Hematopoietic multipotent progenitor cell treated with erythropoietin and hydrocortisone succinate and interleukin-3 and kit ligand, for 4 days (in vitro differentiated cells): ENCODE data around the gene WDR59.
"Not testable (repeated sequence)": the region's sequence is repeated elsewhere in the genome, so short reads cannot be mapped to it uniquely, and the experiment has no call there.

ENCODE experiments used
- DNase-seq: peaks from one replicate; pipeline ENCODE4 v3.0.0-alpha.2; 2015

Gene WDR59

DNA sequence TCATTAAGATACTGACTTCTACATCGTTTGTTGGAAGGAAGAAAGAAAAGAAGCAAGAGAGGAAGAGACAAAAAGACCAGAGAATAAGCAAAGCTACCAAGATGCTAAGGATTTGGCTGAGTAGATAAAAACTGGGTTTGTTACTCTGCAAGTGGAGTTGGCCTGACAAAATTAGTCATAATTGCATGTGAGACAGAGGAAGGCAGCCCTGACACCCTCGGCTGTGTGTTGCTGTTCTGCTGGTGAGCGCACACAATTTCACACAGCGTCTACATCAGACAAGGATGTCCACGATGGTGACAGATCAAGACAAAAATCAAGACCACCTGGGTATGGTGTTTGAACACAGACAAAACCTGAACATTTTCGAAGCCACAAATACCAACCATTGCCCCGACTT lies 134.9 kb downstream of the WDR59 start:
- no peak for DNase-seq

DNA sequence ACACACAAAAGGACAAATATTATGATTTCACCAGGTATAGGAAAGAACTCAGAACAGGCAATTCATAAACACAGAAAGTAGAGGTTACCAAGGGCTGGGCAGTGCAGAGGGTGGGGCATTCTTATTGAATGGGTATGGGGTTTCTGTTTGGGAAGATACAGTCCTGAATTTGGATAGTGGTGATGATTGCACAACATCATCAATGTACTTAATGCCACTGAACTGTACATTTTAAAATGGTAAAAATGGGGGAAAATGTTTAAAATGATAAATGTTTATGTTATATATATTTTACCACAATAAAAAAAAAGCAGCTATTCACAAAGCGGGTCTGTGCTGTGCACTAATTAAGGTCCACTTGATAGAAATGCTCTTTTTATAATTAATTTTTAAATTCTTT lies 137.7 kb downstream of the WDR59 start:
- DNase-seq = no peak

DNA sequence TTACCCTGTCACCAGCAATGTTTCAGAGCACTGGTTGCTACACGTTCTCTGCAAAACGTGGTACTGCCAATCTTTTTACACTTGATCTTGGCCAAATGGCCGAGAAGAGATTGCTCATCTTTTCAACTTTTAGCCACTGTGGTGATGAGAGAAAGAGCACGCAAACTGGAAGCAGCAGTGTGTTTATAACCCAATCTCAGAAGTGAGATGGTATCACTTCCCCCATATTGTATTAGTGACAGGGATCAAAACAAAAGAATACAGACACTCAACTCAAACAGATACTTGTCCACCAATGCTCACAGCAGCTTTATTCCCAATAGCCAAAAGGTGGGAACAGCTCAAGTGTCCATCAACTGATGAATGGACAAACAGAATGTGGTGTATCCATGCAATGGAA lies 138.2 kb downstream of the WDR59 start:
- DNase-seq = no peak

DNA sequence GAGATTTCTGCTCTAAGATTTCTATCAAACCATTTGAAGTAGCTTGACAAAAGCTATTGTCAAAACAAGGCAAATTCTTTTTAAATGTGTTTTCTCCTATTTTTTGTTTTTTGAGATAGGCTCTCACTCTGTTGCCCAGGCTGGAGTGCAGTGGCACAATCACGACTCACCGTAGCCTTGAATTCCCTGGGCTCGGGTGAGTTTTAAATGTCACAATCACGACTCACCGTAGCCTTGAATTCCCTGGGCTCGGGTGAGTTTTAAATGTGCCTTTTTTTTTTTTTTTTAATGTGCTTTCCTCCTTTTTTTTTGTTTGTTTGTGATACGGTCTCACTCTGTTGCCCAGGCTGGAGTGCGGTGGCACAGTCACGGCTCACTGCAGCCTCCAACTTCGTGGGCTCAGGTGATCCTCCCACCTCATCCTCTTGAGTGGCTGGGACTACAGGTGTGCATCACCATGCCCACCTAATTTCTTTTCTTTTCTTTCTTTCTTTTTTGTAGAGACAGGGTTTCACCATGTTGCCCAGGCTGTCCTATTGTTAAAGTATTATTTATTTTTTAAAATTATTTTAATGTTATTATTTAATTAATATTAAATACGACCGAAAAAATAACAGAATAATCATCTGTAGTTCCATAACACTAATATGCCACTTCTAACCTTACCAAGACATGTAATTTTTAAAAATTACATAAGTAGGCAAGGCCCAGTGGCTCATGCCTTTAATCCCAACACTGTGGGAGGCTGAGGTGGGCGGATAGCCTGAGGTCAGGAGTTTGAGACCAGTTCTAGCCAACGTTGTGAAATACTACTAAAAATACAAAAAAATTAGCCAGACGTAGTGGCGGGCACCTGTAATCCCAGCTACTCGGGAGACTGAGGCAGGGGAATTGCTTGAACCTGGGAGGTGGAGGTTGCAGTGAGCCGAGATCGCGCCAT lies 140.6 kb downstream of the WDR59 start:
- DNase-seq = no peak

DNA sequence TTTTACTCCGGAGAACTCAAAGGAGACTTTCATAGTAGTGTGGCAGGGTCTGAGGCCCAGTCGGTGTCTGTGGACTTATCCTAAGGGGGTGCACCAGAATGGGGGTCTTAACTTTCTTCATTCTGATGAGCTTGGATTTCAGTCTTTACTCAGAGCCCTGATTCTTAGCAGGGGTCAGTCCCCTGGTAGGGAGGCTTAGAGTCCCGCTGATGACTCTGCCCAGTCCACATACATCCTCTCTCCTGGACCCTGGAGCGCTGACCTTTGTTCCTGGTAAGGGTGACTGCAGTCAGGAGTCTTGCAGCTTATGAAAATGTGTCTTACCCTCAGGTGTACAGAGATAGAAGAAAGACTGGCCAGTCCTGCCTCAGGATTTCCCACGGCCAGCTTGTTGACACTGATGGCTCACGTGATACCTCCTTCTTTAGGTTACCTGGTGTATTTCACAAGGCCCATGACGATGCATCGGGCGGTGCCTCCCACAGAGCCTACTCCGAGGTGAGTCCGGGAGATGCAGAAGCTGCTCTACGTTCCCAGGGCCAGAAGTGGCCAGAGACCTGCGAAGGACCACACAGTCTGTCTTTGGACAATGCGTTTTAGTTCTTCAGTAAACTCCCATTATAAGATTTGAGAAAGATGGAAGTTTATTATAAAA lies 141.4 kb downstream of the WDR59 start:
- not testable (repeated sequence) for DNase-seq

DNA sequence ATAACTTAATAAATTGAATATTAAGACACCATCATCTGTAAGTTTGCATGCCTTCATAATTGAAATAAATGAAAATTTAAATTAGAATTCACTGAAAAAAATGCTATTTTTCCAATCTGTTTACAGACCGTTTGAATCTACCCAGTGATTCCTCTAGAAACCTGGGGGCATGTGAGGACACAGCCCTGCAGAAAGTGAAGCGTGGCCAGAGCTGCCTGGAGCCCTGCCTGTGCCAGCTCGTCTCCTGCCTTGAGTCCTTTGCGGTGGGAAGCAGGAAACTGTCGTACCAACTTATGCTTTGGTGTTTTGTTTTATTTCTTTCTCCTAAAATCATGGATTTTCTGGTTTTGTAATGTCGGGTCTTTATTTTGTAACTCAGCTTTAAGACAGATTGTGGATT lies 142.5 kb downstream of the WDR59 start:
- DNase-seq = peak; percentile 7

DNA sequence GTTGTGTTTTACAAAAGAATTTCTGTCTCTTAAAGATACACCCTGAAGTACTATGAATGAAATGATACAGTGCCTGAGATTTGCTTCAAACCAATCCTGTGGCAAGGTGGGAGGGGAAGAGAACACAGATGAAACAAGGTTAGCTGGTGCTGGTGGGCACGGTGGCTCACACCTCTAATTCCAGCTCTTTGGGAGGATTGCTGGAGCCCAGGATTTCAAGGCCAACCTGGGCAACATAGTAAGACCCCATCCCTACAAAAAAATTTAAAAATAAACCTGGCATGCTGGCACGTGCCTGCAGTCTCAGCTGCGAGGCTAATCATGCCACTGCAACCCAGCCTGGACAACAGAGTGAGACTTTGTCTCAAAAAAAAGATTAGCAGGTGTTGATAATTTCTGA lies 143.0 kb downstream of the WDR59 start:
- DNase-seq = no peak

DNA sequence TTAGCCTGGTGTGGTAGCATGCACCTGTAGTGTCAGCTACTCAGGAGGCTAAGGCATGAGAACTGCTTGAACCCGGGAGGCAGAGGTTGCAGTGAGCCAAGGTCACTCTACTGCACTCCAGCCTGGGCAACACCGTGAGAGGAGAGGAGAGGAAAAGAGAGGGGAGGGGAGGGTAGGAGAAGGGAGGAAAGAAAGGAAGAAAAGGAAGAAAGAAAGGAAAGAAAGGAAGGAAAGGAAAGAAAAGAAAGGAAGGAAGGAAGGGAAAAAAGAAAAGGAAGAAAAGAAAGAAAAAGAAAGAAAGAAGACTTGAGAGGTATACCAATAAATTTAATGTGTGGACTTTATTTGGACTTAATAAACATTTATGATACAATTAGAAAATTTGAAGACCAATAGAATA lies 143.5 kb downstream of the WDR59 start:
- no peak for DNase-seq

DNA sequence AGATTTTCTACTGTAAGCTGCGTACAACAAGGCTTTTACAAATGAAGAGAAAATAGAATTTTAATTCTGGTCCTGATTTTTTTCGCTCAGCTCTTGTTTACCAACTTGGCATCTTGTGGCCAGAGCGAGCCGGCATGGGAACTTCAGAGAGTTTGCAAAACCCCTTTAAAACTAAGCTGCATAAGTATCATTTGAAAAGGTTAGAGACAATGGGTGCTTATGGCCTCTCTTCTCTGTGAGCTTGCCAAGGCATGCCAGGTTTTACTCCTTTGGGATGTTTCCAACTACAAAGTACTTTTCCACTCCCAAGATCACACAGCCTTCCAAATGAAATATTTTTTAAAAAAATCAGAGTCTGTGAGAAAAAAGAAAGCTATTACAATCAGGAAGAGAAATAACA lies 147.9 kb downstream of the WDR59 start:
- no peak for DNase-seq

DNA sequence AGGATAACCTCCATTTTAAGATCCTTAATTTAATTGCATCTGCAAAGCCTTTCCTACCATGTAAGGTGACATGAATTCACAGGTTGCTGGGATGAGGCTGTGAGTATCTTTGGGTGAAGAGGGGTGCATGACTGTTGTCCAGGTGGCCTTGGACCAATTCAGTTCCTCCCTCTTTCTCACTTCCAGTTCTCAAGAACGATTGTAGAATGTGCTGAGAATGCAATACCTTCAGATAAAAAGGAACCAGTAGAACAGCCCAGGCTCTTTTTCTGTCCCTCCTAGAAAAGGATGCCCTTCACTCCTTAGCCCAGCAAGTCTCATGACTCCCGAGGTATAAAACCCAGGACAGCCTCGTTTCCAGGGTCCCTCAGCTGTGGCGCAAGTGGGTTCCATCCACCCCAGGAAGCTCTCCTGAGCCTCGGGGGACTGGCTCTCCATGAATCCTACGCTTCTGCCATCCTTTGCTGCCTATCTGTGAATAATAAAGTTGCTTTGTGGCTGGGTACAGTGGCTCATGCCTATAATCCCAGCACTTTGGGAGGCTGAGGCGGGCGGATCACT lies 148.7 kb downstream of the WDR59 start:
- DNase-seq = no peak

DNA sequence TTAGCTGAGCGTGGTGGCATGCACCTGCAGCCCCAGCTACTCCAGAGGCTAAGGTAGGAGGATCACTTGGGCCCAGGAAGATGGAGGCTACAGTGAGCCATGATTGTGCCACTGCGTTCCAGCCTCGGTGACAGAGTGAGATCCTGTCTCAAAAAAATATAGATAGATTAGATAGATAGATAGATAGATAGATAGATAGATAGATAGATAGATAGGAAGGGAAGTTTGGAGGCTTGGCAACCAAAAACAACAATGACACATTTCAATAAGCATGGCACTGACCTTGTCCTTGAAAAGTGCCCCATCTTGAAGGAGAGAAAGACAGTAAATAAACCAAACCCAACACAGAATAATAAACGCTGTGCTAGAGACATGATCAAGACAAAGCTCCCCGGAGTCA lies 152.7 kb downstream of the WDR59 start:
- no peak for DNase-seq

DNA sequence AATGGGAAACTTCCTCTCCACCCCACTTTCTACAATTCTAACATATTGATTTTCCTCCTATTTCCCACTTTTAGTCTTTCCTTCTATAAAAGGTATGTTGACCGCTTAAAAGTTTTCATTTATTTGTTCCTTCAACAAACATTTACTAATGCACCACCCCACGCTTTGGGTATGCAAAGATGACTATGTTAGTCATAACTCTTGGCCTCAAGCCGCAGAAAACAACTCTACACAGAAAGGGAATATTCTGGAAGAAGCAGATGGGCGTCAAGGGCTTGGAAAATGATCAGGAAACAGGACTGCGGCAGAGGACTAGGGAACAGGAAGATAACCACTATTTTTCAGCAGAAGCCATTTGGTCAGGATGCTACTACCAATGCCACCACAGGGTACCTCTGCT lies 153.5 kb downstream of the WDR59 start:
- no peak for DNase-seq

DNA sequence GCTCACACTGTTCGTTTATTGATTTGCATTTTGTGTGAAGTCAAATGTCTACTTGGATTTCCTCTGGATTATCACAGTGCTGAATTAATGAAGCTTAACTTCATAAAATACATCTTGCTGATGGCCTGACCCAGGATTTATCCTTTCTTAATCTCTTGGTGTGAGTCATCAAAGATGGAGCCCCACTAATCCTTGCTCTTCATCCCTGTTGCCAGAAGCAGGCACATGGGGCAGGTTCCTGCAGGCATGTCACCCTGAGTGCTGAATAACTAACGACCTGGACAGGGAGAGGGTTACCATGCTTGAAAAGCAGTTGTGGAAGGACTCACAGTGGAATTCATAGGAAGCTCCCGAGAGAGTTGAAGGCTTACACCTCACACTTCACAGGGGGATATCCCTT lies 154.3 kb downstream of the WDR59 start:
- no peak for DNase-seq

DNA sequence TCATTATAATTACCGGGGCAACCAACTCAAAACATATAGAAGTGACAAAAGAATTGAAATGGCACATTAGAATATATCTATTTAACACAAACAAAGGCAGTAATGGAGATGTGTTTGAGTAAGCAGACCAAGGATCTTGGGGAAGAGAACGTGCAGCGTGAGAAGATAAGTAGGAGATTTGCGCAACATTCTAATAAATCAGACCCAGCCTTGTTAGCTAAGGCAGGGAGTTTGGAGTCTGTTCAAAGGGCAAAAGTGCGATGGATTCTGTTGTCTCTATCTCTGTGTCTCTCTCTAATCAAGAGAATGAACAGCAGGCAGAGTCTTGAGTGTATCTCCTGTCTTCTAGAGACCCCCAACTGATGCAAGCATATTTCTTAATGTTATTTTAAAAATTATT lies 155.3 kb downstream of the WDR59 start:
- no peak for DNase-seq

DNA sequence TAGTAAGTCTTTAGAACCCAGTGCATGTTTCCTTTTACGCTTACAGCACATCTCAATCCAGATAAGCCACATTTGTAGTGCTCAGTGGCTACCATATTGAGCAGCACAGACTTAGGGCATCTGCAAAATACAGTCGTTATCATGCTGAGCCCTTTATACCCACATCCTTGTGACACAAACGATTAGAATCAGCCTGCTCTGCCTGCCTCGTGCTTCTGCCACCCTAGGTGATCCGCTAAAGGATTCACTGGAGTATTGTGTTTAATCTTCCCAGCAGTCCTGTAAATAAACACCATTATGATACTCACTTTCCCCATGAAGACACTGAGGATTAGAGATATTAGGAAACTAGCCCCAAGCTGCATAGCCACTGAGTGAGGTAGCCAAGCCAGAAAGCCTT lies 159.0 kb downstream of the WDR59 start:
- peak; percentile 45 for DNase-seq

DNA sequence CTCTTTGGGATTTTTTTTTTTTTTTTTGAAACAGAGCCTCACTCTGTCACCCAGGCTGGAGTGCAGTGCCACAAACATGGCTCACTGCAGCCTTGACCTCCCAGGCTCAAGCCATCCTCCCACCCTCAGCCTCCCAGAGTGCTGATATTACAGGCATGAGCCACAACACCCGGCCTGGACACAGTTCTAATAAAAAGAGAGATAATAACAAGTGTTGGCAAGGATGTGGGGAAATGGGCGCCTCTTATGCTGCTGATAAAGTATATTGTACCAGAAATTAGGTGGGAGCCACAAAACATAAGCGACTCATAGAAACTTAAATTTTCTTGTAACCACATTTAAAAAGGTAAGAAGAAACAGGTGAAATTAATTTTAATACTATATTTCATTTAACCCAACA lies 159.9 kb downstream of the WDR59 start:
- DNase-seq = no peak
